GM19238 (cell line): ENCODE measurements around the gene LGR6.
"Not testable (repeated sequence)": the region's sequence is repeated elsewhere in the genome, so short reads cannot be mapped to it uniquely, and the experiment has no call there.

ENCODE experiments used
- DNase-seq: peaks from one replicate; pipeline ENCODE4 v3.0.0; 2011; ENCODE audit warnings: low spot score; ENCODE audit not compliant: insufficient read length

LGR6 gene

GRCh38 chr1:202176949-202177927 lies 16.4 kb upstream of the LGR6 start:
- DNase-seq, result no peak

GRCh38 chr1:202179828-202180750 lies 13.5 kb upstream of the LGR6 start:
- DNase-seq, result no peak

GRCh38 chr1:202180751-202181139 lies 12.9 kb upstream of the LGR6 start:
- not testable (repeated sequence) for DNase-seq

- no peak for DNase-seq
Observed at GRCh38 chr1:202181586-202181985, 12.0 kb upstream of the LGR6 start.

- no peak for DNase-seq
Observed at GRCh38 chr1:202182040-202182877, 11.3 kb upstream of the LGR6 start.

GRCh38 chr1:202184750-202185460 lies 8.7 kb upstream of the LGR6 start:
- peak; percentile 58 for DNase-seq

- DNase-seq, result no peak
Observed at GRCh38 chr1:202186327-202186726, 7.3 kb upstream of the LGR6 start.

GRCh38 chr1:202187041-202187671 lies 6.4 kb upstream of the LGR6 start:
- no peak for DNase-seq

GRCh38 chr1:202187697-202188407 lies 5.7 kb upstream of the LGR6 start:
- DNase-seq, result no peak

GRCh38 chr1:202189001-202189790 lies 4.4 kb upstream of the LGR6 start:
- DNase-seq, result peak; percentile 37

- no peak for DNase-seq
Observed at GRCh38 chr1:202189918-202190715, 3.5 kb upstream of the LGR6 start.

GRCh38 chr1:202191391-202191790 lies 2.2 kb upstream of the LGR6 start:
- DNase-seq, result not testable (repeated sequence)

- DNase-seq, result peak; percentile 60
Observed at GRCh38 chr1:202192770-202193613, 607 bp upstream of the LGR6 start.

- DNase-seq, result no peak
Observed at GRCh38 chr1:202194328-202194648, 689 bp downstream of the LGR6 start.

- no peak for DNase-seq
Observed at GRCh38 chr1:202197653-202198365, 4.2 kb downstream of the LGR6 start.

- no peak for DNase-seq
Observed at GRCh38 chr1:202198366-202198724, 4.7 kb downstream of the LGR6 start.
